ENCODE measurements around the gene TLL1. TPM values are rescaled to one million over a fixed set of nuclear protein-coding genes. Genes with fewer than 3 reads are reported as not detected.

The TLL1 gene
- total RNA-seq, 1 donor from 2014 or later, result 2.6 TPM

- Histone ChIP-seq H3K4me3 (ENCODE audit: low read length in 3 of 3) (no peak overlapping the region), H3K27me3 (ENCODE audit: control insufficient read depth in 3 of 3, insufficient read depth in 3 of 3, low read length in 3 of 3) (no peaks in the 10 kb centered on the region), H3K27ac (ENCODE audit: low read depth, low read length) (no peak overlapping the region), H3K9ac (ENCODE audit: low read depth in 1 of 3, low read length in 3 of 3) (no peak overlapping the region), H3K4me1 (ENCODE audit: control insufficient read depth in 3 of 3, insufficient read depth in 3 of 3, low read length in 3 of 3) (no peaks in the 10 kb centered on the region), H3K36me3 (ENCODE audit: control insufficient read depth in 3 of 3, insufficient read depth in 3 of 3, low read length in 3 of 3) (no peaks in the 10 kb centered on the region), H3K9me3 (ENCODE audit: control insufficient read depth in 3 of 3, low read length in 3 of 3) (no peaks in the 10 kb centered on the region)
Observed at GRCh38 chr4:166019441-166020220, 146.6 kb downstream of the TLL1 start.

DNA sequence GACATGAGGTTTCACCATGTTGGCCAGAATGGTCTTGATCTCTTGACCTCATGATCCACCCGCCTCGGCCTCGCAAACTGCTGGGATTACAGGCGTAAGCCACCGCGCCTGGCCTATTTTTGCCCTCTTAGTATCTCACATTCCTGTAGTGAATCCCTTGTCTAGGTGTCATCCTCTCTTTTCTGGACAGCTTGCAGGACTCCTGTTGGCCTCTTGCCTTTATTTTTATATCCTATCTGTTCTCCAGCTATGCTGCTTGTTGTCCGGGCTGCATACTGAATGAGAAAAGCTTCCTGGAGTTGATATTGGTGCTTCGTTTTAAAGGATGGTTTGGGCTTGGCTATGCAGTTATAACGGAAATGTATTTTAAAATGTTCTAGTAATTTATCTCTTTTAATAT lies 148.6 kb downstream of the TLL1 start:
- Histone ChIP-seq H3K27me3 (ENCODE audit: control insufficient read depth in 3 of 3, insufficient read depth in 3 of 3, low read length in 3 of 3) (no peaks in the 10 kb centered on the region), H3K9me3 (ENCODE audit: control insufficient read depth in 3 of 3, low read length in 3 of 3) (no peaks in the 10 kb centered on the region), H3K9ac (ENCODE audit: low read depth in 1 of 3, low read length in 3 of 3) (no peak overlapping the region), H3K4me3 (ENCODE audit: low read length in 3 of 3) (no peak overlapping the region), H3K36me3 (ENCODE audit: control insufficient read depth in 3 of 3, insufficient read depth in 3 of 3, low read length in 3 of 3) (no peaks in the 10 kb centered on the region), H3K27ac (ENCODE audit: low read depth, low read length) (no peak overlapping the region), H3K4me1 (ENCODE audit: control insufficient read depth in 3 of 3, insufficient read depth in 3 of 3, low read length in 3 of 3) (no peaks in the 10 kb centered on the region)

DNA sequence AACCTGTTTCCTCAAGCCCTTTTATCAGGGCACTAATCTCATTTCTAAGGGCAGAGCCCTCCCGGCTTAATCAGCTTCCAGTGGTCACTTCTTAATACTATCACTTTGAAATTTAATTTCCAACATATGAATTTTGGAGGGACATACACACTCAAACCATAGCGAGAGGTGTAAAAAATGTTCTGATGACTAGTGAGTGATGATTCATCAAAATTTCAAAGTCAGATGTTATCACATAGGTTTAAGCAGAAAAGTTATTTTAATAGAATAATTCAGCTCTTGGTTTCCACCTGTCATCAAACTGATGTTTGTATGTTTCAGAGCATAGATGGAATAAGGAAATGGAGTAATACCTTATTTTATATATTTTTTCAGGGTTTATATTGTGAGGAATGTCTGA lies 161.9 kb downstream of the TLL1 start:
- no peak overlapping the region for H3K4me3 ChIP-seq (ENCODE audit: low read length in 3 of 3)
- no peaks in the 10 kb centered on the region for H3K9me3 ChIP-seq (ENCODE audit: control insufficient read depth in 3 of 3, low read length in 3 of 3)
- H3K27ac ChIP-seq (ENCODE audit: low read depth, low read length), result no peak overlapping the region
- H3K36me3 ChIP-seq (ENCODE audit: control insufficient read depth in 3 of 3, insufficient read depth in 3 of 3, low read length in 3 of 3), result no peaks in the 10 kb centered on the region
- no peak overlapping the region for H3K9ac ChIP-seq (ENCODE audit: low read depth in 1 of 3, low read length in 3 of 3)
- no peaks in the 10 kb centered on the region for H3K4me1 ChIP-seq (ENCODE audit: control insufficient read depth in 3 of 3, insufficient read depth in 3 of 3, low read length in 3 of 3)
- H3K27me3 ChIP-seq (ENCODE audit: control insufficient read depth in 3 of 3, insufficient read depth in 3 of 3, low read length in 3 of 3), result no peaks in the 10 kb centered on the region

- no peaks in the 10 kb centered on the region for H3K9me3 ChIP-seq (ENCODE audit: control insufficient read depth in 3 of 3, low read length in 3 of 3)
- H3K4me1 ChIP-seq (ENCODE audit: control insufficient read depth in 3 of 3, insufficient read depth in 3 of 3, low read length in 3 of 3), result no peaks in the 10 kb centered on the region
- H3K27me3 ChIP-seq (ENCODE audit: control insufficient read depth in 3 of 3, insufficient read depth in 3 of 3, low read length in 3 of 3), result no peaks in the 10 kb centered on the region
- no peak overlapping the region for H3K27ac ChIP-seq (ENCODE audit: low read depth, low read length)
- no peak overlapping the region for H3K9ac ChIP-seq (ENCODE audit: low read depth in 1 of 3, low read length in 3 of 3)
- no peaks in the 10 kb centered on the region for H3K36me3 ChIP-seq (ENCODE audit: control insufficient read depth in 3 of 3, insufficient read depth in 3 of 3, low read length in 3 of 3)
- no peak overlapping the region for H3K4me3 ChIP-seq (ENCODE audit: low read length in 3 of 3)
Observed at GRCh38 chr4:166039822-166040221, 166.8 kb downstream of the TLL1 start.

DNA sequence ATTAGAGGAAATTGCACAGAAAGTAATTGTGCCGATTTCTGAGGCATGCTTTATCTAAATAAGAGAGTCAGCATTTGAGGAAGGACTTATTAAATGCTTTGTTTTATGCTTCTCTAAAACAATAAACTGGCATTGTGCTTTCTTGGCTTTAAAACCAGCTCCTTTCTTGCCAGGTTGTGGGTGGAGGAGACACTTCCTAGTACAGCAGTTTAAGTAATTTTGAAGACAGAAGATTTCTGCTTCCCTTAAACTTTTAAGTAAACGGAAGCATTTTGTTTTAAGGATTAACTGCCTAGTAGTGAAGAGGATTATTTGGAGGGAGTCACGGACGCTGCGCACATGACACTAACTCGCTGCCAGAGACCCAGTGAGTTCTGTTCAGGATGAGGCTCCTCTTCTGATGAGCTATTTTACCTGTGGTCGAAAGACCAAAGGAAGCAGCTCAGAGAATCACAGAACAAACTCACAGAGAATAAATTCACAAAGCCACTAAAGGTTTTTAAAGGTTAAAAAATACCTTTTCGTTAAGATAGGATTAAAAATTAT lies 169.5 kb downstream of the TLL1 start:
- no peaks in the 10 kb centered on the region for H3K27me3 ChIP-seq (ENCODE audit: control insufficient read depth in 3 of 3, insufficient read depth in 3 of 3, low read length in 3 of 3)
- H3K36me3 ChIP-seq (ENCODE audit: control insufficient read depth in 3 of 3, insufficient read depth in 3 of 3, low read length in 3 of 3), result no peaks in the 10 kb centered on the region
- no peaks in the 10 kb centered on the region for H3K9me3 ChIP-seq (ENCODE audit: control insufficient read depth in 3 of 3, low read length in 3 of 3)
- H3K4me1 ChIP-seq (ENCODE audit: control insufficient read depth in 3 of 3, insufficient read depth in 3 of 3, low read length in 3 of 3), result no peaks in the 10 kb centered on the region
- H3K9ac ChIP-seq (ENCODE audit: low read depth in 1 of 3, low read length in 3 of 3), result no peak overlapping the region
- no peak overlapping the region for H3K4me3 ChIP-seq (ENCODE audit: low read length in 3 of 3)
- no peak overlapping the region for H3K27ac ChIP-seq (ENCODE audit: low read depth, low read length)

- Histone ChIP-seq H3K4me3 (ENCODE audit: low read length in 3 of 3) (no peak overlapping the region), H3K36me3 (ENCODE audit: control insufficient read depth in 3 of 3, insufficient read depth in 3 of 3, low read length in 3 of 3) (no peaks in the 10 kb centered on the region), H3K27me3 (ENCODE audit: control insufficient read depth in 3 of 3, insufficient read depth in 3 of 3, low read length in 3 of 3) (no peaks in the 10 kb centered on the region), H3K9me3 (ENCODE audit: control insufficient read depth in 3 of 3, low read length in 3 of 3) (no peaks in the 10 kb centered on the region), H3K9ac (ENCODE audit: low read depth in 1 of 3, low read length in 3 of 3) (no peak overlapping the region), H3K4me1 (ENCODE audit: control insufficient read depth in 3 of 3, insufficient read depth in 3 of 3, low read length in 3 of 3) (no peaks in the 10 kb centered on the region), H3K27ac (ENCODE audit: low read depth, low read length) (no peak overlapping the region)
Observed at GRCh38 chr4:166043801-166044200, 170.8 kb downstream of the TLL1 start.

GRCh38 chr4:166044871-166045270 lies 171.8 kb downstream of the TLL1 start:
- no peaks in the 10 kb centered on the region for H3K4me1 ChIP-seq (ENCODE audit: control insufficient read depth in 3 of 3, insufficient read depth in 3 of 3, low read length in 3 of 3)
- H3K36me3 ChIP-seq (ENCODE audit: control insufficient read depth in 3 of 3, insufficient read depth in 3 of 3, low read length in 3 of 3), result no peaks in the 10 kb centered on the region
- H3K27ac ChIP-seq (ENCODE audit: low read depth, low read length), result no peak overlapping the region
- H3K4me3 ChIP-seq (ENCODE audit: low read length in 3 of 3), result no peak overlapping the region
- H3K9ac ChIP-seq (ENCODE audit: low read depth in 1 of 3, low read length in 3 of 3), result no peak overlapping the region
- no peaks in the 10 kb centered on the region for H3K27me3 ChIP-seq (ENCODE audit: control insufficient read depth in 3 of 3, insufficient read depth in 3 of 3, low read length in 3 of 3)
- H3K9me3 ChIP-seq (ENCODE audit: control insufficient read depth in 3 of 3, low read length in 3 of 3), result no peaks in the 10 kb centered on the region

DNA sequence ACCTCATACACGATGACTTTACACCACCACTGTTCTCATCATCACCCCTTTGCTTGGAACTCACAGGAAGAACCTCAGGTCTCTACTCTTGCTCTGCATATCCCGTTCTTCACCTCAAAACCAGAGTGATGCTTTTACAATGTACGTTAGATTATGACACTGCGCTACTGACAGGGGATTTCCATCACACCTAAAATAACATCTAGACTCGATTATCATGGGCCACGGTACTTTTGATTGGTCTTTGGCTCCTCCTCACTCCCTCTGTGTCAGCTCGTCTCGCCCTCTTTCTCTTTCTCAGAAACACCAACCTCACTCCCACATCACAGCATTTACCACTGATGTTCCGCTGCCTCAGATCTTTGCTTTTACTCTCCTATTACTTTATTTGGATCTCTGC lies 172.4 kb downstream of the TLL1 start:
- no peaks in the 10 kb centered on the region for H3K27me3 ChIP-seq (ENCODE audit: control insufficient read depth in 3 of 3, insufficient read depth in 3 of 3, low read length in 3 of 3)
- no peak overlapping the region for H3K4me3 ChIP-seq (ENCODE audit: low read length in 3 of 3)
- H3K9ac ChIP-seq (ENCODE audit: low read depth in 1 of 3, low read length in 3 of 3), result no peak overlapping the region
- no peaks in the 10 kb centered on the region for H3K9me3 ChIP-seq (ENCODE audit: control insufficient read depth in 3 of 3, low read length in 3 of 3)
- no peaks in the 10 kb centered on the region for H3K36me3 ChIP-seq (ENCODE audit: control insufficient read depth in 3 of 3, insufficient read depth in 3 of 3, low read length in 3 of 3)
- H3K4me1 ChIP-seq (ENCODE audit: control insufficient read depth in 3 of 3, insufficient read depth in 3 of 3, low read length in 3 of 3), result no peaks in the 10 kb centered on the region
- no peak overlapping the region for H3K27ac ChIP-seq (ENCODE audit: low read depth, low read length)

DNA sequence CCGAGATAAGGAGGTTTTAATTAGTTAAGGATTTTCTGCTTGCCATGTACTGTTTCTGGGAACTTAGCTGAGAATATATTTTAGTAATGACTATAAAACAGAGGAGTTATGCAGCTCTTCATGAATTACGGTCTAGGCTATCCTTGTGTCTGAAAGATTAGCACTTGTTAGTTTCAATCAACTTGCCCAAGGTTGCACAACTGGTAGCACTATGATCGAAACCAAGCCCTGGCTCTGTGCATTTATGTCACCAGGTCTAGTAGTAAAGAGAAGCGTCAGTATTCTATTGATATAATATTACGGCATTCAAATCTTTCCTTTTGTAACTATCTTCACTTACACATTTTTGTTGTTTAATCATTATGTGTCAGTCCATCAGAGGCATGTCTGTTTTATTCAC lies 176.0 kb downstream of the TLL1 start:
- Histone ChIP-seq H3K4me1 (ENCODE audit: control insufficient read depth in 3 of 3, insufficient read depth in 3 of 3, low read length in 3 of 3) (no peaks in the 10 kb centered on the region), H3K27ac (ENCODE audit: low read depth, low read length) (no peak overlapping the region), H3K4me3 (ENCODE audit: low read length in 3 of 3) (no peak overlapping the region), H3K9me3 (ENCODE audit: control insufficient read depth in 3 of 3, low read length in 3 of 3) (no peaks in the 10 kb centered on the region), H3K36me3 (ENCODE audit: control insufficient read depth in 3 of 3, insufficient read depth in 3 of 3, low read length in 3 of 3) (no peaks in the 10 kb centered on the region), H3K27me3 (ENCODE audit: control insufficient read depth in 3 of 3, insufficient read depth in 3 of 3, low read length in 3 of 3) (no peaks in the 10 kb centered on the region), H3K9ac (ENCODE audit: low read depth in 1 of 3, low read length in 3 of 3) (no peak overlapping the region)

- no peaks in the 10 kb centered on the region for H3K36me3 ChIP-seq (ENCODE audit: control insufficient read depth in 3 of 3, insufficient read depth in 3 of 3, low read length in 3 of 3)
- no peaks in the 10 kb centered on the region for H3K4me1 ChIP-seq (ENCODE audit: control insufficient read depth in 3 of 3, insufficient read depth in 3 of 3, low read length in 3 of 3)
- H3K9ac ChIP-seq (ENCODE audit: low read depth in 1 of 3, low read length in 3 of 3), result no peak overlapping the region
- no peak overlapping the region for H3K27ac ChIP-seq (ENCODE audit: low read depth, low read length)
- H3K4me3 ChIP-seq (ENCODE audit: low read length in 3 of 3), result no peak overlapping the region
- H3K27me3 ChIP-seq (ENCODE audit: control insufficient read depth in 3 of 3, insufficient read depth in 3 of 3, low read length in 3 of 3), result no peaks in the 10 kb centered on the region
- H3K9me3 ChIP-seq (ENCODE audit: control insufficient read depth in 3 of 3, low read length in 3 of 3), result no peaks in the 10 kb centered on the region
Observed at GRCh38 chr4:166064721-166065120, 191.7 kb downstream of the TLL1 start.

Measured in skeletal muscle tissue (tissue), 4 donors.